ENCODE measurements around the gene MORC2. TPM values are rescaled to one million over a fixed set of nuclear protein-coding genes. Genes with fewer than 3 reads are reported as not detected.
A peak's percentile ranks its signal among the peaks of the same experiment; 100 is the strongest.

The MORC2 gene
- total and polyA plus RNA-seq, 9 of the 15 experiments (the other 6 are each of a cell fraction or from before 2014, with no cell fraction given): 3.3 to 34.7 (median 16.7) TPM

DNA sequence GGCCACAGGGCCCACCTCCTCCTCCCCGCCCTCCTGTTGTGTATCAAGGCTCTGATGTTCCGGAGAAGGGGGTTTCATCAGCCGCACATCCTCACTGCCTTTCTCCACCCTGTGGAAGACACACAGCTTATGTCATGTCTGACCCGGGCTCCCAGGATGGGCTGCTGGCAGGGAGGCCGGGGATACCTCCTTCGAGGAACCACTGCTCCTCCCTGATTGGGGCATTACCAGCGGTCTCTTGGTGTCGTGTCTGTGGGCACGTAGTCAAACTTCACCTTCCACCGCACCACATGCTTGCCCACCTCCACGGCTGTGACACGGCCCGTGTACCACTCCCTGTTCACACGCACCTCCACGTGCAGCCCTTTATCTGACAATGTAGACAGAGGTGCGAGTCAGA lies 35.9 kb downstream of the MORC2 start:
- ChIA-PET POLR2A (no interaction called here), CTCF (ENCODE audit: low intra/inter-chr PET ratio) (no interaction called here)
- in situ Hi-C loops (cut with MboI) (no loop called here), intact Hi-C loops (cut with micrococcal nuclease) (no loop called here)
- no peaks in the 10 kb centered on the region for H4K20me1 ChIP-seq (replicated peaks; ENCODE audit: control insufficient read depth, insufficient read depth, low read length)
- no peaks in the 10 kb centered on the region for H3K9me3 ChIP-seq (replicated peaks; ENCODE audit: control insufficient read depth, insufficient read depth, low read depth, low read length)
- H3K4me2 ChIP-seq (ENCODE audit: insufficient read depth, low read length): no peak overlapping the region
- no peak for DNase-seq (ENCODE audit: extremely low read depth in 1 of 4, low spot score in 3 of 4)
- no peak overlapping the region for H2AFZ ChIP-seq (ENCODE audit: low read depth, low read length)
- WGBS (ENCODE audit: insufficient coverage, low coverage, missing lambda C conversion rate): 93% methylated on average over 14 of the region's 16 CpGs
- H3K4me1 ChIP-seq (replicated peaks in 1 of 2; ENCODE audit: control insufficient read depth in 2 of 2, insufficient read depth in 2 of 2, low read length in 2 of 2): no peaks in the 10 kb centered on the region
- no peak overlapping the region for H3K27ac ChIP-seq (ENCODE audit: extremely low read depth, low read depth, low read length)
- no TSS peak for BruUV-seq (replicated peaks)
- ATAC-seq: no peak
- no peak overlapping the region for H3K4me3 ChIP-seq
- no peaks in the 10 kb centered on the region for H3K27me3 ChIP-seq (ENCODE audit: control insufficient read depth in 2 of 2, insufficient read depth in 2 of 2, low read length in 2 of 2)
- H3K79me2 ChIP-seq (ENCODE audit: control insufficient read depth, insufficient read depth, low read length): no peaks in the 10 kb centered on the region
- no peak for FAIRE-seq
- H3K36me3 ChIP-seq (ENCODE audit: control insufficient read depth, insufficient read depth, low read length): peaks cover 97% of the 10 kb centered on the region; the same call in 2 of the 3 replicates
- H3K9me1 ChIP-seq (ENCODE audit: control insufficient read depth, insufficient read depth, low read length): no peaks in the 10 kb centered on the region
- no peak overlapping the region for H3K9ac ChIP-seq (ENCODE audit: insufficient read depth in 1 of 2, low read depth in 2 of 2, low read length in 2 of 2)
- TF ChIP-seq ZNF165 (CRISPR knock-in tag; IDR thresholded peaks at IDR 0.05; ENCODE audit: borderline replicate concordance): no peak
- no peak for TF ChIP-seq MAX (CRISPR knock-in tag; IDR thresholded peaks at IDR 0.05)
- TF ChIP-seq ZFX (CRISPR knock-in tag; IDR thresholded peaks at IDR 0.05): no peak
- TF ChIP-seq SIN3A (IDR thresholded peaks at IDR 0.05; ENCODE audit: borderline replicate concordance in 2 of 2, control insufficient read depth in 1 of 2, low read depth in 2 of 2, low read length in 2 of 2): no peak
- TF ChIP-seq POLR2G (IDR thresholded peaks at IDR 0.05; ENCODE audit: low read depth, low read length): peak; percentile 19; the same call in 1 of the 2 replicates
- no peak for TF ChIP-seq ARHGAP35 (IDR thresholded peaks at IDR 0.05; ENCODE audit: partially characterized antibody)

Data from K562 (cell line).